H9 (cell line): ENCODE results near the gene RPL34. TPM values are rescaled to one million over a fixed set of nuclear protein-coding genes. Genes with fewer than 3 reads are reported as not detected.

Source experiments
- DNase-seq: peaks from one replicate; pipeline ENCODE4 v3.0.0-alpha.2; 2017
- H2AFZ ChIP-seq: one replicate; pipeline ENCODE4 v1.6.1; 2013; ENCODE audit warnings: mild to moderate bottlenecking, low read length, control low read depth, moderate library complexity
- H2AK5ac ChIP-seq: 2 replicates; pipeline ENCODE4 v1.6.1; 2013; ENCODE audit warnings: low read length, control low read depth, mixed read lengths; ENCODE audit not compliant: insufficient read length
- H2BK120ac ChIP-seq: one replicate; pipeline ENCODE4 v1.6.1; 2013; ENCODE audit warnings: low read depth, mild to moderate bottlenecking, low read length, control low read depth, inconsistent platforms; ENCODE audit not compliant: poor library complexity, severe bottlenecking
- H2BK12ac ChIP-seq: 2 replicates; pipeline ENCODE4 v1.6.1; 2013; ENCODE audit warnings: low read length, control low read depth, mixed read lengths, low read depth; ENCODE audit not compliant: insufficient read length
- H2BK15ac ChIP-seq: 2 replicates; pipeline ENCODE4 v1.6.1; 2013; ENCODE audit warnings: low read depth, low read length, control low read depth
- H2BK20ac ChIP-seq: one replicate; pipeline ENCODE4 v1.6.1; 2013; ENCODE audit warnings: low read depth, mild to moderate bottlenecking, low read length, control low read depth, inconsistent platforms; ENCODE audit not compliant: poor library complexity, severe bottlenecking
- H2BK5ac ChIP-seq: 2 replicates; pipeline ENCODE4 v1.6.1; 2013; ENCODE audit warnings: low read length, control low read depth, mixed read lengths; ENCODE audit not compliant: insufficient read length
- H3K14ac ChIP-seq: 2 replicates; pipeline ENCODE4 v1.6.1; 2013; ENCODE audit warnings: low read length, control low read depth; ENCODE audit not compliant: insufficient read depth
- H3K18ac ChIP-seq: 2 replicates; pipeline ENCODE4 v1.6.1; 2013; ENCODE audit warnings: low read depth, mild to moderate bottlenecking, mixed read lengths, low read length, control low read depth; ENCODE audit not compliant: insufficient read length
- H3K23ac ChIP-seq: 2 replicates; pipeline ENCODE4 v1.6.1; 2013; ENCODE audit warnings: low read length, control low read depth, mixed read lengths, low read depth; ENCODE audit not compliant: insufficient read length
- H3K23me2 ChIP-seq: 2 replicates; pipeline ENCODE4 v1.6.1; 2013; ENCODE audit warnings: low read depth, mild to moderate bottlenecking, mixed read lengths, low read length, control low read depth; ENCODE audit not compliant: insufficient read length, poor library complexity, severe bottlenecking
- H3K27ac ChIP-seq: 2 replicates; pipeline ENCODE4 v1.5.1; 2013; ENCODE audit warnings: low read length, control low read depth, mixed read lengths, low read depth; ENCODE audit not compliant: insufficient read length
- H3K27me3 ChIP-seq: 2 replicates; pipeline ENCODE4 v1.6.1; 2013; ENCODE audit warnings: low read length, control low read depth, inconsistent platforms; ENCODE audit not compliant: insufficient read depth
- H3K4ac ChIP-seq: 2 replicates; pipeline ENCODE4 v1.6.1; 2013; ENCODE audit warnings: low read depth, mild to moderate bottlenecking, control low read depth, inconsistent platforms, low read length, moderate library complexity
- H3K4me1 ChIP-seq: 2 replicates; pipeline ENCODE4 v1.6.1; 2013; ENCODE audit warnings: low read length, control low read depth, inconsistent platforms; ENCODE audit not compliant: insufficient read depth
- H3K4me2 ChIP-seq: 2 replicates; pipeline ENCODE4 v1.6.1; 2013; ENCODE audit warnings: low read length, control low read depth, mixed read lengths; ENCODE audit not compliant: insufficient read length, insufficient read depth
- H3K56ac ChIP-seq: 2 replicates; pipeline ENCODE4 v1.6.1; 2013; ENCODE audit warnings: low read depth, mild to moderate bottlenecking, mixed read lengths, low read length, control low read depth; ENCODE audit not compliant: insufficient read length
- H3K79me1 ChIP-seq: 2 replicates; pipeline ENCODE4 v1.6.1; 2013; ENCODE audit warnings: low read depth, mild to moderate bottlenecking, moderate library complexity, low read length, control low read depth, inconsistent platforms; ENCODE audit not compliant: insufficient read depth, poor library complexity, severe bottlenecking
- H3K79me2 ChIP-seq: 2 replicates; pipeline ENCODE4 v1.6.1; 2013; ENCODE audit warnings: low read length, control low read depth, inconsistent platforms; ENCODE audit not compliant: insufficient read depth
- H3K9ac ChIP-seq: 2 replicates; pipeline ENCODE4 v1.6.1; 2013; ENCODE audit warnings: low read length, control low read depth, mixed read lengths; ENCODE audit not compliant: insufficient read length; ENCODE audit errors: extremely low read depth
- H3K9me3 ChIP-seq: one replicate; pipeline ENCODE4 v1.6.1; 2013; ENCODE audit warnings: low read depth, low read length, inconsistent platforms; ENCODE audit not compliant: control insufficient read depth
- H3T11ph ChIP-seq: one replicate; pipeline ENCODE4 v1.6.1; 2013; ENCODE audit warnings: mild to moderate bottlenecking, low read length, control low read depth, inconsistent platforms
- H4K20me1 ChIP-seq: one replicate; pipeline ENCODE4 v1.6.1; 2013; ENCODE audit not compliant: control insufficient read depth, insufficient read length, insufficient read depth
- H4K5ac ChIP-seq: 2 replicates; pipeline ENCODE4 v1.6.1; 2013; ENCODE audit warnings: low read depth, mild to moderate bottlenecking, mixed read lengths, low read length, control low read depth; ENCODE audit not compliant: insufficient read length
- H4K8ac ChIP-seq: replicated peaks from 2 replicates; pipeline ENCODE4 v1.6.1; 2013; ENCODE audit warnings: low read length, control low read depth, mixed read lengths, low read depth; ENCODE audit not compliant: insufficient read length
- H4K91ac ChIP-seq: 2 replicates; pipeline ENCODE4 v1.6.1; 2013; ENCODE audit warnings: low read depth, mild to moderate bottlenecking, moderate library complexity, mixed read lengths, low read length, control low read depth; ENCODE audit not compliant: insufficient read length
- H3K27ac Mint-ChIP-seq, 3 experiments: 2 replicates in 2 of 3; 3 replicates in 1 of 3; pipeline ENCODE4 v1.8.0; 2020 to 2021; ENCODE audit warnings: mixed read lengths in 3 of 3, mild to moderate bottlenecking in 1 of 3, moderate library complexity in 1 of 3
- H3K27me3 Mint-ChIP-seq: 2 replicates; pipeline ENCODE4 v1.8.0; 2021; ENCODE audit warnings: low read depth, mild to moderate bottlenecking, moderate library complexity, mixed read lengths
- H3K36me3 Mint-ChIP-seq, 3 experiments: 2 replicates in 2 of 3; 3 replicates in 1 of 3; pipeline ENCODE4 v1.8.0; 2020 to 2021; ENCODE audit warnings: low read depth in 3 of 3, mixed read lengths in 3 of 3; ENCODE audit not compliant: insufficient read depth in 1 of 3
- H3K4me1 Mint-ChIP-seq, 2 experiments: 2 replicates each; pipeline ENCODE4 v1.8.0; 2020; ENCODE audit warnings: mixed read lengths in 2 of 2
- H3K4me3 Mint-ChIP-seq, 2 experiments: 2 replicates in 1 of 2; 3 replicates in 1 of 2; pipeline ENCODE4 v1.8.0; 2020 to 2021; ENCODE audit warnings: mild to moderate bottlenecking in 2 of 2, mixed read lengths in 2 of 2, moderate library complexity in 1 of 2
- H3K9me3 Mint-ChIP-seq, 2 experiments: 2 replicates in 1 of 2; 3 replicates in 1 of 2; pipeline ENCODE4 v1.8.0; 2020; ENCODE audit warnings: mild to moderate bottlenecking in 2 of 2, mixed read lengths in 2 of 2, moderate library complexity in 1 of 2
- WGBS: extraction: QIAGEN DNeasy Blood & Tissue Kit; methylation state at CpG from one replicate; pipeline ENCODE4 v1.1.7; 2013; ENCODE audit warnings: missing lambda C conversion rate, low lambda C conversion rate, mixed read lengths; ENCODE audit not compliant: insufficient read length; ENCODE audit errors: extremely low coverage; 5-methylcytosine and 5-hydroxymethylcytosine counted together
- total RNA-seq: library from RNA; stranded (reverse); gene quantifications from 2 replicates; pipeline ENCODE4 v1.2.1, GENCODE V29; 2021
- TF ChIP-seq, protein P1 (sequence below): fragments of 200-600 bp; sonication (generic); conservative IDR thresholded peaks from 3 replicates; pipeline ENCODE4 v1.8.0; 2021; ENCODE audit warnings: antibody characterized with exemption, mild to moderate bottlenecking

Gene RPL34
- total RNA-seq, 1 experiment from 2014 or later: 1,375 TPM

DNA sequence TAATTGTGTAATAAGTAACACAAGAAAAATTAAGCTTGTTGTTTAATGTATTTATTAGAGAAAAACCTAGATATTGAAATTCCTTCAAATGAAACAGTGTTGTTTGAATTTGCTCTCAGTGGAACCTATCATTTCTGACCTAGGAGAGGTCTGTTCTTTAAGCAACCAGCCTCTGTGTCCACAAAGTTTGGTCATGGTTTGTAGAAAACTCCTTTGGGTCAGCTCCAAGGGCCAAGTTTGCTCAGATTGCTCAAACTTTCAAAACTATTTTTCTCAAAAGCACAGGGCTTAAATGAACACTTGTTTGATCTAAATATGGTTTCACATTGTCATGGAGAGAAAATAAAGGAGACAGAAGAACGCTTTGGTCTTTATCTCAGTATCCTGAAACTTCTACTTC, 29.6 kb upstream of the RPL34 start:
- H4K8ac ChIP-seq: no peak overlapping the region
- H3K9ac ChIP-seq: no peak overlapping the region
- H2AFZ ChIP-seq: no peak overlapping the region
- TF ChIP-seq, protein P1, sequence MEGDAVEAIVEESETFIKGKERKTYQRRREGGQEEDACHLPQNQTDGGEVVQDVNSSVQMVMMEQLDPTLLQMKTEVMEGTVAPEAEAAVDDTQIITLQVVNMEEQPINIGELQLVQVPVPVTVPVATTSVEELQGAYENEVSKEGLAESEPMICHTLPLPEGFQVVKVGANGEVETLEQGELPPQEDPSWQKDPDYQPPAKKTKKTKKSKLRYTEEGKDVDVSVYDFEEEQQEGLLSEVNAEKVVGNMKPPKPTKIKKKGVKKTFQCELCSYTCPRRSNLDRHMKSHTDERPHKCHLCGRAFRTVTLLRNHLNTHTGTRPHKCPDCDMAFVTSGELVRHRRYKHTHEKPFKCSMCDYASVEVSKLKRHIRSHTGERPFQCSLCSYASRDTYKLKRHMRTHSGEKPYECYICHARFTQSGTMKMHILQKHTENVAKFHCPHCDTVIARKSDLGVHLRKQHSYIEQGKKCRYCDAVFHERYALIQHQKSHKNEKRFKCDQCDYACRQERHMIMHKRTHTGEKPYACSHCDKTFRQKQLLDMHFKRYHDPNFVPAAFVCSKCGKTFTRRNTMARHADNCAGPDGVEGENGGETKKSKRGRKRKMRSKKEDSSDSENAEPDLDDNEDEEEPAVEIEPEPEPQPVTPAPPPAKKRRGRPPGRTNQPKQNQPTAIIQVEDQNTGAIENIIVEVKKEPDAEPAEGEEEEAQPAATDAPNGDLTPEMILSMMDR: no peak
- Mint-ChIP-seq H3K4me1 (peaks cover 9 to 27% of the 10 kb centered on the region in 2 experiments), H3K27ac (no peak overlapping the region), H3K27me3 (peaks cover 71% of the 10 kb centered on the region), H3K36me3 (no peaks in the 10 kb centered on the region), H3K9me3 (no peaks in the 10 kb centered on the region; a peak in 1 of 5 replicates), H3K4me3 (no peak overlapping the region)
- peaks cover 4% of the 10 kb centered on the region; the same call in 1 of the 2 replicates for H3K27me3 ChIP-seq
- H4K5ac ChIP-seq: no peak overlapping the region
- no peak overlapping the region for H4K91ac ChIP-seq
- H3K9me3 ChIP-seq: no peaks in the 10 kb centered on the region
- H2BK12ac ChIP-seq: no peak overlapping the region
- no peak overlapping the region for H3K56ac ChIP-seq
- no peaks in the 10 kb centered on the region for H3K23me2 ChIP-seq
- no peak overlapping the region for H2BK15ac ChIP-seq
- no peak overlapping the region for H3K18ac ChIP-seq
- H3K79me2 ChIP-seq: no peaks in the 10 kb centered on the region
- no peak overlapping the region for H2BK120ac ChIP-seq
- no peak overlapping the region for H3K23ac ChIP-seq
- no peak overlapping the region for H3K27ac ChIP-seq
- no peak for DNase-seq
- no peak overlapping the region for H3K4ac ChIP-seq
- no peak overlapping the region for H3K4me2 ChIP-seq
- no peak overlapping the region for H2BK20ac ChIP-seq
- no CpG with 5 or more reads among the region's 1 CpG for WGBS
- no peaks in the 10 kb centered on the region for H4K20me1 ChIP-seq
- no peak overlapping the region for H2BK5ac ChIP-seq
- no peak overlapping the region for H3K14ac ChIP-seq
- no peaks in the 10 kb centered on the region for H3K79me1 ChIP-seq
- no peaks in the 10 kb centered on the region; the same call in 1 of the 2 replicates for H3K4me1 ChIP-seq
- no peak overlapping the region for H2AK5ac ChIP-seq
- no peak overlapping the region for H3T11ph ChIP-seq
